Measurements from ENCODE around the gene POU4F1. TPM values are rescaled to one million over a fixed set of nuclear protein-coding genes. Genes with fewer than 3 reads are reported as not detected.

Gene POU4F1
- total and polyA plus RNA-seq, 9 donors, result 0.76 to 17.9 (median 8.8) TPM

DNA sequence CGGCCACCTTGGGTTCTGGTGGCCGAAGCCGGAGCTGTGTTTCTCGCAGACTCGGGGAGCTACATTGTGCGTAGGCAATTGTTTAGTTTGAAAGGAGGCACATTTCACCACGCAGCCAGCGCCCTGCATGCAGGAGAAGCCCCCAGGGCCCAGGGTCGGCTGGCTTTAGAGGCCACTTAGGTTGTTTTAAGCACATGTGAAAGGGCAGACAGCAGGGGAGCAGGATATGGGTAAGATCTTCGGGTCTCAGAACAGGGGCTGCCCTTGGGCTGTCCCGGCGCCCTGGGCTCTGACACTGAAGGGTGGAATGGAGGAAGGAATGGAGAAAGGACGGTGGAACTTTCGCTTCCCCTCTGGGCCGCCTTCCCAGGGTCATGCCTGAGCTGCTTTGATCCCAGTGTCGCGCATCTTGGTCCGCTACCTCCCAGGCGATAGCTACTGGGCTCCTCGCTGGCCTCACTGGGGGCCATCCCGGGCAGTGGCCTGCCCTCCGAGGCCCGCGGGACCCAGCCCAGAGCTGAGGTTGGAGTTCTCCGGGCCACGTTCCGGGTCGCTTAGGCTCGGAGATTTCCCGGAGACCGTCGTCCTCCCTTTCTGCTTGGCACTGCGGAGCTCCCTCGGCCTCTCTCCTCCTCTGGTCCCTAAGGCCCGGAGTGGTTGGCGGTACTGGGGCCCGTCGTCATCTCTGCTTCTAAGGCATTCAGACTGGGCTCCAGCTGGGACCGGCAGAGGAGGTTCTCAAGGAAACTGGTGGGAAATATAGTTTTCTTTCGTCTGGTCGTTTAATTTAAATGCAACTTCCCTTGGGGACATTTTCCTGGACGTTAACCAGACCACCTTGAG lies 4.3 kb upstream of the POU4F1 start:
- H3K27ac ChIP-seq (ENCODE audit: low read length), result no peak overlapping the region
- WGBS (ENCODE audit: insufficient coverage), result 13% methylated on average over 27 of the region's 42 CpGs

DNA sequence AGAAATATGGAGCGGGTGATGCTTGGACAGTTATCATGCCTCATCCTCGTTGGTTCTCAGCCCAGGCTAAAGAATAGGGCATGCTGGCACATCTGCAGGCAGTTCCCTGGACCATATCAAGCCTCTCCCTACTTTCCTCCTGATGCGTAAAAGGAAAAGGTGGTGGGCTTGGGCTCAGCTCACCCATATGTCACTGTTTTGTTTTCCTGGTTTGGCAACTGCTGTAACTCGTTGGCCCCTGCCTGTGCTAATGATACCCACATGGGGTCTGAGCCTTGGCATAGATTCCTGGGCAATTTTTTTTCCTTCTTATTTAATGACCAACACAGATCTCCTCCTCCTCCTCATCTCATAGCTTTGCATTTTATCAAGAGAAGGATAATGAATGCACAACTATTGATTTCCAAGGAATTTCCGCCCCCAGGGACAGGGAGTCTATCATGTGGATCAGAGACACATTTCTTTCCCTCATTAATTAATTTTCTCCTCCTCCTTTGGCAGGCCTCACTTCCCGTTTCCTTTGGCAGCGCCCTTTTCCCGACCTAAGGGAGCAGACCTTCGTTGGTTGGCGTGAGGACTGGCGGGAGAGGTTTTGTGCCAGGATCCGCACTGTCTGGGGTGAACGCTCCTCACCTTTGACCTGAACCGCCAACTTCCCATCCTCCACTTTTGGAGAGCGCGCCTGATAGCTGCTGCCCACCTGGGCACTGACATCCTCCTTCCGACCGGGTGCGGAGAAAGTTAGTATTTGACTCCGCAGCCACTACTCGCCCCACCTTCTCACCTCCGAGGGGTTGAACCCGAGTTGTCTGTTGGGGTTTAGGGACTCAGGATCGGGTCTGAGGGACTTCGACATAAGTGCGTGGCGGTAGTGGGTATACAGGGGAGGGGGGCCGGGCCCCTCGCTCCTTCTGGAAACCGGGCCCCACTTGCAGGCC lies 3.4 kb upstream of the POU4F1 start:
- Histone ChIP-seq H3K27ac (ENCODE audit: low read length) (no peak overlapping the region), H3K4me1 (ENCODE audit: control insufficient read depth, insufficient read depth, low read length) (peaks cover 36% of the 10 kb centered on the region), H3K9me3 (replicated peaks; ENCODE audit: control insufficient read depth, low read depth, low read length) (no peaks in the 10 kb centered on the region), H3K36me3 (ENCODE audit: control insufficient read depth, insufficient read depth, low read length) (no peaks in the 10 kb centered on the region), H3K4me3 (ENCODE audit: low read length) (no peak overlapping the region), H3K27me3 (ENCODE audit: control insufficient read depth, insufficient read depth, low read length) (peaks cover 81% of the 10 kb centered on the region)
- DNase-seq, result no peak
- WGBS (ENCODE audit: insufficient coverage), result 6% methylated on average over 14 of the region's 30 CpGs

More for the DNA sequence above, 4.3 kb upstream of the POU4F1 start:
- Histone ChIP-seq H3K4me1 (ENCODE audit: control insufficient read depth, insufficient read depth, low read length) (peaks cover 31% of the 10 kb centered on the region), H3K4me3 (ENCODE audit: low read length) (no peak overlapping the region), H3K9me3 (replicated peaks; ENCODE audit: control insufficient read depth, low read depth, low read length) (no peaks in the 10 kb centered on the region), H3K36me3 (ENCODE audit: control insufficient read depth, insufficient read depth, low read length) (no peaks in the 10 kb centered on the region), H3K27me3 (ENCODE audit: control insufficient read depth, insufficient read depth, low read length) (peaks cover 75% of the 10 kb centered on the region)
- no peak for DNase-seq

DNA sequence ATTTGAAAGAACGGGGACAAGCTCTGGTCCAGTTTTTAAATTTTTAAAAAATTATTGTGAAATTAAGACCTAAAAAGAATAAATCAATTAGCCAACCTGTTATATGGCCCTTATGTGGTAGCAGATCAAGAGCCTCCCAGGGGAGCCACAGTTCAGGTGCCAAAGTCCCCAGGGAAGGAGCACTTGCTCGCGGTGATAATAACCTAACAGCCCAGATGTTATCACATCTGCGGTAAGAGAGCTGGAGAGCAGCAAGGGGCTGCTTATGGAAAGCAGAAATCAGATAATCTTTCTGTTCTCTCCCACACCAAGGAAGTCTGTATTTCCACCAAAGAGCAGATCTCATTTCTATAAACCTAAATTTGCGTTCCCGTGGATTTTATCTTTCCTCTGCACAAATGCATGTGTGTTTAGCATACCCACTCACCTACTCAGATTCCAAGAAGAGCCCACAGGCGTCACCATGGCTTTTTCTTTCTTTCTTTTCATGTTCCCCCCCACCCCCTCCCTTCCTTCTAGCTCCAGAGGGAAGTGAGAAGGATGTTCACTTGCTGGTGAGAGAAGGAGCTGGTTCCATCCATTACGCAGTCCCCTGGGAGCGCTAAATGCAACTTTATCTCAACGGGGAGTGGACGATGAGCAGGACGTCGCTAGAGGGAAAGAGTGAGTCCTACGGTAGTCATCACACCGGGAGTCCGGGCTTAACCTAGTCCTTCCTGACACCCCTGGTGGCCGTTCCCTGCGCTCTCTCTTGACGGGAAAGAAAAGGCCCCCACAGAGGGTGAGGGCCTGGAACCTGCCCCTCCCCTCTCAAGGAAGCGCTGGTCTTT lies 1.6 kb upstream of the POU4F1 start:
- Histone ChIP-seq H3K4me1 (ENCODE audit: control insufficient read depth, insufficient read depth, low read length) (peaks cover 40% of the 10 kb centered on the region), H3K27me3 (ENCODE audit: control insufficient read depth, insufficient read depth, low read length) (peaks cover 94% of the 10 kb centered on the region), H3K4me3 (ENCODE audit: low read length) (no peak overlapping the region), H3K9me3 (replicated peaks; ENCODE audit: control insufficient read depth, low read depth, low read length) (no peaks in the 10 kb centered on the region), H3K27ac (ENCODE audit: low read length) (no peak overlapping the region), H3K36me3 (ENCODE audit: control insufficient read depth, insufficient read depth, low read length) (no peaks in the 10 kb centered on the region)
- no peak for DNase-seq
- 0% methylated on average over 5 of the region's 20 CpGs for WGBS (ENCODE audit: insufficient coverage)

DNA sequence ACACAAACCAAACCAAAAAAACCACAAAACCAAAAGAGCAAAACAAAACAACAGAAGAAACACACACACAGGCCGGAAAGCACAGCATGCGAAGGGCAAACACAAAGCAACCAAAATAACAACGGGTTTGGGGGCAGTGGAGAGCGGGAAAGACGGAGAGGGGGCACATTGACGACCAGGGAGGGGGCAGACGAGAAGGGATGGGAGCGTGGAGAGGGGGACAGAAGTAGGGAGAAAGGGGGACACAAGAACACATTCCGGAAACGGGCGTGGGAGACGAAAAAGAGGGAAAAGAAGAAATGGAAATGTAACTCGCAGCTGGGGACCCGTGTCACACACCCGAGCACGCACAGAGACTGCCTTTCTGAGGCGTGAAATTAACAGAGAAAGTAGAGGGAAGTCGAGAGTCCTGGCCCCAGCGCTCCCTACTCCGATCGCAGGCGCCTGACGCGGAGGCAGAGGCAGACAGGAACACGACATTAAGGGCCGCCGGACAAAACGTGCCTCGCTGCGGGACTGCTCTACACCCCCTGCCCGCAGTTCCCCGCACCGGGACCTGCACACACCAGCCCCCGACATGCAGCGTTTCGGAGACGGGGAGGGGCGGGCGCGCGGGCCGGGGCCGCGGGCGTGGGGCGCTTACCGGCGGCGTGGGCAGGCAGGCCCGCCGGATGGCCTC lies 652 bp downstream of the POU4F1 start:
- 2% methylated on average over 41 of the region's 51 CpGs for WGBS (ENCODE audit: insufficient coverage)
- DNase-seq, result no peak
- H3K4me3 ChIP-seq (ENCODE audit: low read length), result peak overlapping the region; percentile 50

DNA sequence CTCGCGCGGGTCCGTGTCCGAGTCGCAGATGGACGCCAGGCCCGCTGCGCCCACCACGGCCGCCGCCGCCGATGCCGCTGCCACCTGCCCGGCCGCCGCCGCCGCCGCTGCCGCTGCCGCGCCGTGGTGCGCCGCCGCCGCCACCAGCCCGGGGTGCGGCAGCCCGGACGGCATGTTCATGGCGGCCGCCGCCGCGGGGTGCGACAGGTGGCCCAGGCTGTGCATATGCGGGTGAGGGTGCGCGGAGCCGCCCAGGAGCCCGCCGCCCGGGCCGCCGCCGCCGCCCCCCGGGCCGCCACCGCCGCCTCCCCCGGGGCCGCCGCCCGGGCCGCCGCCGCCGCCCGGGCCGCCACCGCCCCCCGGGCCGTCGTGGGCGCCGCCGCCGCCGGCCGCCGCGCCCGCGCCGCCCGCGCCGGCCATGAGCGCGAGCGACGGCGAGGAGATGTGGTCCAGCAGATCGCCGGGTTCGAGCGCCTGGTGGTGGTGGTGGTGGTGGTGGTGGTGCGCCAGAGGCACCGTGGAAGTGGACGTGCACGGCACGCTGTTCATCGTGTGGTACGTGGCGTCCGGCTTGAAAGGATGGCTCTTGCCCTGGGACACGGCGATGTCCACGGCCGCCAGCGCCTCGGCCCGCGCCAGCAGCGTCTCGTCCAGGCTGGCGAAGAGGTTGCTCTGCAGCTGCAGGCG lies 1.3 kb downstream of the POU4F1 start:
- DNase-seq, result no peak
- WGBS (ENCODE audit: insufficient coverage), result 1% methylated on average over 104 of the region's 112 CpGs

More for the DNA sequence above, 652 bp downstream of the POU4F1 start:
- H3K4me1 ChIP-seq (ENCODE audit: control insufficient read depth, insufficient read depth, low read length), result peaks cover 21% of the 10 kb centered on the region
- no peaks in the 10 kb centered on the region for H3K9me3 ChIP-seq (replicated peaks; ENCODE audit: control insufficient read depth, low read depth, low read length)
- no peak overlapping the region for H3K27ac ChIP-seq (ENCODE audit: low read length)
- H3K36me3 ChIP-seq (ENCODE audit: control insufficient read depth, insufficient read depth, low read length), result no peaks in the 10 kb centered on the region
- H3K27me3 ChIP-seq (ENCODE audit: control insufficient read depth, insufficient read depth, low read length), result peaks cover 82% of the 10 kb centered on the region

DNA sequence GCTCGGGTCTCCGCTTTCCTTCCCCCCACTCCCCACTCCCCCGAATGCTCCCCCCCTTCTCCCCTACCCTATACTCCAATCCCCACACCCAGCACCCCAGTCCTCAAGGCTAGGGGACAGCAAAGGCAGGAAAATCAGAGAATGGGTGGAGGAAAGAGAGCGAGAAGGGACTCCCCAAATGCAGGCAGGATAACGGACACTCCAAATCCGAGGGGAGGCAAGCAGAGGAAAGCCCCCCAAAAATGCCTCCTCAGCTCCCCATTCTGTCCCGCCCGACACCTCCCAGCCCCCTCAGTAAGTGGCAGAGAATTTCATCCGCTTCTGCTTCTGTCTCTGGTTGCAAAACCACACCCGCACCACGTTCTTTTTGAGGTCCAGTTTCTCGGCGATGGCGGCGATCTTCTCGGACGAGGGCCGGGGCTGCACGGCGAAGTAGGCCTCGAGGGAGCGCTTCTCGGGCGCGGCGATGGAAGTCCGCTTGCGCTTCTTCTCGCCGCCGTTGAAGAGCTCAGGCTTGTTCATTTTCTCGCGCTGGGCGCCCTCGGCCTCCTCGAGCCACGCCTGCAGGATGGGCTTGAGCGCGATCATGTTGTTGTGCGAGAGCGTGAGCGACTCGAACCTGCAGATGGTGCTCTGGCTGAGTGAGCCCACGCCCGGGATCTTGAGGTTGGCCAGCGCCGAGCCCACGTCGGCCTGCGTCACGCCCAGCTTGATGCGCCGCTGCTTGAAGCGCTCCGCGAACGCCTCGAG lies 2.1 kb downstream of the POU4F1 start:
- WGBS (ENCODE audit: insufficient coverage), result 5% methylated on average over 52 of the region's 58 CpGs
- peak; percentile 58 for DNase-seq
- Histone ChIP-seq H3K27ac (ENCODE audit: low read length) (no peak overlapping the region), H3K36me3 (ENCODE audit: control insufficient read depth, insufficient read depth, low read length) (no peaks in the 10 kb centered on the region), H3K4me1 (ENCODE audit: control insufficient read depth, insufficient read depth, low read length) (peaks cover 24% of the 10 kb centered on the region), H3K4me3 (ENCODE audit: low read length) (peak overlapping the region; percentile 15), H3K9me3 (replicated peaks; ENCODE audit: control insufficient read depth, low read depth, low read length) (no peaks in the 10 kb centered on the region), H3K27me3 (ENCODE audit: control insufficient read depth, insufficient read depth, low read length) (peaks cover 82% of the 10 kb centered on the region)

More for the DNA sequence above, 1.3 kb downstream of the POU4F1 start:
- peak overlapping the region; percentile 50 for H3K4me3 ChIP-seq (ENCODE audit: low read length)
- no peaks in the 10 kb centered on the region for H3K9me3 ChIP-seq (replicated peaks; ENCODE audit: control insufficient read depth, low read depth, low read length)
- peaks cover 18% of the 10 kb centered on the region for H3K4me1 ChIP-seq (ENCODE audit: control insufficient read depth, insufficient read depth, low read length)
- no peak overlapping the region for H3K27ac ChIP-seq (ENCODE audit: low read length)
- no peaks in the 10 kb centered on the region for H3K36me3 ChIP-seq (ENCODE audit: control insufficient read depth, insufficient read depth, low read length)
- H3K27me3 ChIP-seq (ENCODE audit: control insufficient read depth, insufficient read depth, low read length), result peaks cover 82% of the 10 kb centered on the region

DNA sequence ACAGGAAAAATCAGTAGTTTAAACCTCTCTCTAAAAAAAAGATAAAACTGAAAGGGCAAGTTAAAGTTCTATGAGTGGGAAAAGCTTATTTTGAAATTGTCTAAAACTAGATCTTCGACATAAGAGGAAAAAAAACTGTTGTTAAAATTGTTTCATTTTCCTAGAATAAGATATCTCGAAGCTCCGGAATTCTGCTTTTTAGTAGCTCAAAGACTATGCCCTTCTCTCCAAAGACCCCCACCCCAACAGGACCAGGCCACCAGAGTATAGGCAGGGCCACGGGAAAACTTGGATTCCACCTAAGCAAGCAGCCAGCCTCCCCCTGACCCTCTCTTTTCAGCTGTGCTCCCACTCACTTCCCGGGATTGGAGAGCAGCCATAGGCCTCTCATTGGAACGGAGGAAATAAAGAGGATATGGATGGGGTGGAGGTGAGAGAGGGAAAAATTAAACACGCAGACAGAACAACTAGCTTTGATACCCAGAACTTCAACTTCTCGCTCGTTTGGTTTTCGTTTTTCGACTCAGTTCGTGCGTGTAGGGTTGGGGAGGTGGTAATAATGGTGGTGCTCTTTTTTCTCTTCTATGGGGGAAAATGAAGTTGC lies 3.0 kb downstream of the POU4F1 start:
- peaks cover 82% of the 10 kb centered on the region for H3K27me3 ChIP-seq (ENCODE audit: control insufficient read depth, insufficient read depth, low read length)
- H3K9me3 ChIP-seq (replicated peaks; ENCODE audit: control insufficient read depth, low read depth, low read length), result no peaks in the 10 kb centered on the region
- H3K4me3 ChIP-seq (ENCODE audit: low read length), result no peak overlapping the region
- peaks cover 30% of the 10 kb centered on the region for H3K4me1 ChIP-seq (ENCODE audit: control insufficient read depth, insufficient read depth, low read length)
- no peaks in the 10 kb centered on the region for H3K36me3 ChIP-seq (ENCODE audit: control insufficient read depth, insufficient read depth, low read length)
- no peak overlapping the region for H3K27ac ChIP-seq (ENCODE audit: low read length)
- DNase-seq, result no peak
- WGBS (ENCODE audit: insufficient coverage), result 20% methylated on average over 1 of the region's 13 CpGs

DNA sequence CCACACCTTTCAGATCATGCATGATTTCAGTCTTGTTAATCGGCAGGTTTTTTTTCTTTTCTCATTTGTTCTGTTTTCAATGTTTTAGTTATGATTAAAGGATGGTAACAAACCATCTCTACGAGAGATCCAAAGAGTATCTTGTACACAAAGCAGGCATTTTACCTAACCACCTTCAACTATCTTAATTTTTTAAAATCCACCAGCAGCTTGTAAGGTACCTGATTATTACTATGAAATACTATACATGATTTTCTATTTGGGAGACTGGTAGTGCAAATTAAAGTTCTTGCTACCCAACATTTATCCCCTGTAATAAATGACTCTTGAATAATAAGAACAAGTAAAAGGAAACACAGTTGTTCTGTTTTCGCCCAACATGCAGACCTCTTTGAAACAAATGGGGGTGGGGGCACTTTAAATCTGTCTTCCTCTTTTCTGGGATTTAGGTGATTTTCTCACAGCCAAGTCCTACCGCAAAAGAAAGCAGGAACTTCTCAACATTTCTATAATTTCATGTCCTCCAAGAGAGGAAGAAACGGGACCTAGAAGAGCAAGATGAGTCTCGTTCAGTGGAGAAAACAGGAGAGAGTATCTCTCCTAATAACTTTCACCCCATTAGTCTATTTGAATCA lies 3.6 kb downstream of the POU4F1 start:
- DNase-seq, result no peak
- no CpG with 5 or more reads among the region's 6 CpGs for WGBS (ENCODE audit: insufficient coverage)

More for the DNA sequence above, 3.6 kb downstream of the POU4F1 start:
- H3K36me3 ChIP-seq (ENCODE audit: control insufficient read depth, insufficient read depth, low read length), result no peaks in the 10 kb centered on the region
- H3K27ac ChIP-seq (ENCODE audit: low read length), result no peak overlapping the region
- H3K27me3 ChIP-seq (ENCODE audit: control insufficient read depth, insufficient read depth, low read length), result peaks cover 82% of the 10 kb centered on the region
- peaks cover 30% of the 10 kb centered on the region for H3K4me1 ChIP-seq (ENCODE audit: control insufficient read depth, insufficient read depth, low read length)
- no peak overlapping the region for H3K4me3 ChIP-seq (ENCODE audit: low read length)
- no peaks in the 10 kb centered on the region for H3K9me3 ChIP-seq (replicated peaks; ENCODE audit: control insufficient read depth, low read depth, low read length)
